ENCODE results near the gene TMTC1. TPM values are rescaled to one million over a fixed set of nuclear protein-coding genes. Genes with fewer than 3 reads are reported as not detected.
A peak's percentile ranks its signal among the peaks of the same experiment; 100 is the strongest.

TMTC1 gene
- total and polyA plus RNA-seq, 9 of the 15 experiments (the other 6 are each of a cell fraction or from before 2014, with no cell fraction given), result under 0.01 to 0.18 (median 0.06) TPM; not detected in 2

DNA sequence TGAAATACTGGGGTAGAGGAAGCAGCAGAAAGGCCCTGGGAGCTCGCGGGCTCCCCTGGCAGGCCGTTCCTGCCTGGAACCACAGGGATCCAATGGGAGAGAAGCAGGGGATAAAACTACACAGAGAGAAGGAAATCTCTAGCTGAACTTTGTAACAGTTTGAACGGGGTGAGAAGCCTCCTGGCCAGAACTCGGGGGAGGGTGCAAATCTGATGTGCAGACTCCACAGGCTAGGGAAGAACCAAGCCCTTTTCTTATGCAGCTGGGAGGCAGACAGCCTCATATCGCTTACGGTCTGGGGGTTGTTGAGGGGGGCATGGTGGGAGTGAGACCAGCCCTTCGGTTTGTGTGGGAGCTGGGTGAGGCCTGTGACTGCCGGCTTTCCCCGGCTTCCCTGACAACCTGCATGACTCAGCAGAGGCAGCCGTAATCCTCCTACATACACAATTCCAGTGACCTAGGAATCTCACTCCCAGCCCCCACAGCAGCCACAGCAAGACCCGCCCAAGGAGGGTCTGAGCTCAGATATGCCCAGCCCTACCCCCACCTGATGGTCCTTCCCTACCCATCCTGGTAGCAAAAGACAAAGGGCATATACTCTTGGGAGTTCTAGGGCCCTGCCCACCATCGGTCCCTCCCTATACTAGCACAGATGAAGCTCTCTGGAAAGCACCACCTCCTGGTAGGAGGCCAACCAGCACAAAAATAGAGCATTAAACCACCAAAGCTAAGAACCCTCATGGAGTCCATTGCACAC lies 143.0 kb downstream of the TMTC1 start (continued):
- TF ChIP-seq XRCC5 (IDR thresholded peaks at IDR 0.05; ENCODE audit: low read depth, low read length) (no peak), VEZF1 (CRISPR knock-in tag; IDR thresholded peaks at IDR 0.05) (peak; percentile 75), TFAM (CRISPR knock-in tag; conservative IDR thresholded peaks at IDR 0.05) (no peak), MTA2 (IDR thresholded peaks at IDR 0.05; ENCODE audit: low read depth) (no peak), MAFG (tag; conservative IDR thresholded peaks at IDR 0.05) (peak; percentile 65), EGR1 (conservative IDR thresholded peaks at IDR 0.05) (0 out of 2 replicates have a peak, but pooled peaks have one; percentile 18), E2F4 (CRISPR knock-in tag; IDR thresholded peaks at IDR 0.05; ENCODE audit: low read depth) (no peak), MXD1 (CRISPR knock-in tag; IDR thresholded peaks at IDR 0.05; ENCODE audit: borderline replicate concordance, poor library complexity, severe bottlenecking) (no peak), ZNF12 (CRISPR knock-in tag; IDR thresholded peaks at IDR 0.05) (no peak), NFE2L1 (tag; IDR thresholded peaks at IDR 0.05; ENCODE audit: borderline replicate concordance, low read depth) (0 out of 2 replicates have a peak, but pooled peaks have one; percentile 24), MAFK (IDR thresholded peaks at IDR 0.05; ENCODE audit: low read length) (peak; percentile 34)

All from K562 (cell line).